Right atrium auricular region (tissue), 2 donors: Measurements from ENCODE around the gene GOLGA7B. TPM values are rescaled to one million over a fixed set of nuclear protein-coding genes. Genes with fewer than 3 reads are reported as not detected.

Experiments used
- DNase-seq: peaks from one replicate; pipeline ENCODE4 v3.0.0-alpha.2; 2019; ENCODE audit warnings: low spot score
- H3K27ac ChIP-seq, 2 donors: fragments of 200-600 bp; sonication (generic); 1 replicate in 1 of 2; 2 replicates in 1 of 2; pipeline ENCODE4 v1.5.1; 2016 to 2019
- H3K27me3 ChIP-seq, 2 donors: fragments of 200-600 bp; sonication (generic); one replicate each; pipeline versions ENCODE4 v1.5.1 to v1.6.0; 2017 to 2019
- H3K36me3 ChIP-seq: fragments of 200-600 bp; sonication (generic); one replicate; pipeline ENCODE4 v1.5.1; 2016
- H3K4me1 ChIP-seq, 2 donors: fragments of 200-600 bp; sonication (generic); one replicate each; pipeline versions ENCODE4 v1.5.1 to v1.6.0; 2017 to 2019
- H3K4me3 ChIP-seq, 2 donors: fragments of 200-600 bp; sonication (generic); 1 replicate in 1 of 2; 2 replicates in 1 of 2; pipeline ENCODE4 v1.5.1; 2017 to 2019; ENCODE audit warnings: mild to moderate bottlenecking in 1 of 2, moderate library complexity in 1 of 2
- H3K9me3 ChIP-seq, 2 donors: fragments of 200-600 bp; sonication (generic); one replicate each; pipeline ENCODE4 v1.5.1; 2019
- CTCF ChIP-seq, 2 donors: fragments of 200-600 bp; sonication (generic); IDR thresholded peaks; one replicate each; pipeline ENCODE4 v1.5.1; 2019; ENCODE audit warnings: antibody characterized with exemption in 2 of 2
- total RNA-seq, 2 donors: library from RNA; depleted of rRNA; stranded (reverse); fragments of >200 nt; gene quantifications; one replicate each; pipeline ENCODE4 v1.1.0, GENCODE V29; 2016

The GOLGA7B gene
- total RNA-seq, 2 donors from 2014 or later = 1.3 to 3.2 TPM

- H3K27ac ChIP-seq = no peak overlapping the region
- no peak overlapping the region for H3K4me3 ChIP-seq
- no peaks in the 10 kb centered on the region for H3K27me3 ChIP-seq
- no peak for DNase-seq
- no peak for TF ChIP-seq CTCF (IDR thresholded peaks at IDR 0.05)
- no peaks in the 10 kb centered on the region for H3K4me1 ChIP-seq
- no peaks in the 10 kb centered on the region for H3K9me3 ChIP-seq
- H3K36me3 ChIP-seq = no peaks in the 10 kb centered on the region
These were observed 40.0 kb downstream of the GOLGA7B start for GRCh38 chr10:97889461-97890265.

GRCh38 chr10:97891497-97892167 lies 42.0 kb downstream of the GOLGA7B start:
- Histone ChIP-seq H3K36me3 (no peaks in the 10 kb centered on the region), H3K27ac (no peak overlapping the region), H3K27me3 (no peaks in the 10 kb centered on the region), H3K4me1 (no peaks in the 10 kb centered on the region), H3K9me3 (no peaks in the 10 kb centered on the region), H3K4me3 (no peak overlapping the region)
- no peak for DNase-seq
- no peak for TF ChIP-seq CTCF (IDR thresholded peaks at IDR 0.05)

- Histone ChIP-seq H3K27me3 (no peaks in the 10 kb centered on the region), H3K4me3 (no peak overlapping the region), H3K36me3 (no peaks in the 10 kb centered on the region), H3K9me3 (no peaks in the 10 kb centered on the region), H3K27ac (no peak overlapping the region), H3K4me1 (no peaks in the 10 kb centered on the region)
- no peak for DNase-seq
- no peak for TF ChIP-seq CTCF (IDR thresholded peaks at IDR 0.05)
These were observed 42.9 kb downstream of the GOLGA7B start for GRCh38 chr10:97892506-97892905.

- TF ChIP-seq CTCF (IDR thresholded peaks at IDR 0.05) = no peak
- no peak for DNase-seq
- Histone ChIP-seq H3K27me3 (no peaks in the 10 kb centered on the region), H3K4me1 (no peaks in the 10 kb centered on the region), H3K4me3 (no peak overlapping the region), H3K27ac (no peak overlapping the region), H3K9me3 (no peaks in the 10 kb centered on the region), H3K36me3 (no peaks in the 10 kb centered on the region)
These were observed 43.3 kb downstream of the GOLGA7B start for GRCh38 chr10:97892939-97893338.

GRCh38 chr10:97894092-97894491 lies 44.4 kb downstream of the GOLGA7B start:
- Histone ChIP-seq H3K4me3 (no peak overlapping the region), H3K36me3 (no peaks in the 10 kb centered on the region), H3K9me3 (no peaks in the 10 kb centered on the region), H3K27me3 (no peaks in the 10 kb centered on the region), H3K27ac (no peak overlapping the region), H3K4me1 (peaks cover 0 to 9% of the 10 kb centered on the region in 2 donors)
- no peak for DNase-seq
- TF ChIP-seq CTCF (IDR thresholded peaks at IDR 0.05) = no peak
